ENCODE results near the gene RHOU.

RHOU gene

DNA sequence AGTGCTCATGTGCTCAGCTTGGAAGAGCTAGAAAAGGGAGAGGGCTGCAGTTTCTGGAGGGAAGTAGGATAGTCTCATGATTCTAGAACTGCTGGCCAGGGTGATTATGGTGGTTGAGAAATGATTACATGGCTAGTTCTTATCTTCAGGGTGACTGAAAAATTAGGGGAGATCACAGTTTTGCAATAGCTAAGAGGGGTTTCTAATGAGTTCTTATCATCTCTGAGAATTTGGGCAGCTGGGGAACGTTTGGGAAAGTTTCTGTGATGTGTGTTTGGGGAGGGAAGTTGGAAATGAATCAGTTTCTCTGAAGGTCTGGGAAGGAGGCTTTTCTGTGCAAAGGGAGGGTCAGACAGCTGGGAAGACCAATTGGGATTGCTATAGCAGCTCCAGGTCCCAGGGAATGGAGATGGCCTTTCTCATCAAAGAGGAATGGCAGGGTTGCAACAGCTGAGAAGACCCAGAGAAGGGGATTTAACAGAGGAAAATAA, 7.6 kb upstream of the RHOU start:
- Histone ChIP-seq H3K79me2 (ENCODE audit: insufficient read depth, low read length) (no peaks in the 10 kb centered on the region), H4K20me1 (ENCODE audit: low read depth, low read length) (no peaks in the 10 kb centered on the region), H3K27me3 (ENCODE audit: low read length) (no peaks in the 10 kb centered on the region), H3K36me3 (ENCODE audit: low read length) (no peaks in the 10 kb centered on the region), H3K9me2 (replicated peaks; ENCODE audit: insufficient read depth, low read length) (no peaks in the 10 kb centered on the region), H3K4me3 (ENCODE audit: insufficient read depth, low read length, poor library complexity, severe bottlenecking) (no peak overlapping the region), H3K9me3 (ENCODE audit: insufficient read depth, low read length) (no peaks in the 10 kb centered on the region), H3F3A (ENCODE audit: insufficient read depth) (no peaks in the 10 kb centered on the region), H3K27ac (ENCODE audit: low read depth, low read length) (no peak overlapping the region), H3K9ac (ENCODE audit: low read length) (no peak overlapping the region), H2AFZ (ENCODE audit: low read depth, low read length, severe bottlenecking) (no peak overlapping the region), H3K4me2 (ENCODE audit: low read depth, low read length, poor library complexity, severe bottlenecking) (no peak overlapping the region)
- TF ChIP-seq, protein P1, sequence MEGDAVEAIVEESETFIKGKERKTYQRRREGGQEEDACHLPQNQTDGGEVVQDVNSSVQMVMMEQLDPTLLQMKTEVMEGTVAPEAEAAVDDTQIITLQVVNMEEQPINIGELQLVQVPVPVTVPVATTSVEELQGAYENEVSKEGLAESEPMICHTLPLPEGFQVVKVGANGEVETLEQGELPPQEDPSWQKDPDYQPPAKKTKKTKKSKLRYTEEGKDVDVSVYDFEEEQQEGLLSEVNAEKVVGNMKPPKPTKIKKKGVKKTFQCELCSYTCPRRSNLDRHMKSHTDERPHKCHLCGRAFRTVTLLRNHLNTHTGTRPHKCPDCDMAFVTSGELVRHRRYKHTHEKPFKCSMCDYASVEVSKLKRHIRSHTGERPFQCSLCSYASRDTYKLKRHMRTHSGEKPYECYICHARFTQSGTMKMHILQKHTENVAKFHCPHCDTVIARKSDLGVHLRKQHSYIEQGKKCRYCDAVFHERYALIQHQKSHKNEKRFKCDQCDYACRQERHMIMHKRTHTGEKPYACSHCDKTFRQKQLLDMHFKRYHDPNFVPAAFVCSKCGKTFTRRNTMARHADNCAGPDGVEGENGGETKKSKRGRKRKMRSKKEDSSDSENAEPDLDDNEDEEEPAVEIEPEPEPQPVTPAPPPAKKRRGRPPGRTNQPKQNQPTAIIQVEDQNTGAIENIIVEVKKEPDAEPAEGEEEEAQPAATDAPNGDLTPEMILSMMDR (IDR thresholded peaks at IDR 0.05; ENCODE audit: insufficient read depth, low read length, poor library complexity, severe bottlenecking), result no peak
- TF ChIP-seq EZH2phosphoT487 (conservative IDR thresholded peaks at IDR 0.05; ENCODE audit: low read length), result no peak

DNA sequence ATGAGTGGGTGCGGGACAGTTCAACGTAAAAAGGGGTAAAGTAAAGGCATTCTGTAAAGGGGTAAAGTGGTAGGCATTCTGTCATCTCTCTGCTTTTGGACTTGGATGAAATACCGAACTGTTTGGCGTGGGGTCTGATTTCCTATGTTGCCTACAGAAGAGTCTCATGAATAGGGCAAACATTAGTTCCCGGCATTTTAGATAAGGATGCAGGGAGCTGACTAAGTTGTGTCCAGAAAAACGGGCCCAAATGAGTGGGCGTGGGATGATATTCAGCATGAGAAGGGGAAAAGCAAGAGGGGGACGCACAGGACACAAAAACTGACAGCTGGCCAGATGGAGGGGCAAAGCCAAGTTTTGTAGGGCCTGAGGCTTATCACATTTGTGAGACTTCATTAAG, 2.9 kb upstream of the RHOU start:
- TF ChIP-seq, protein P1 (IDR thresholded peaks at IDR 0.05; ENCODE audit: insufficient read depth, low read length, poor library complexity, severe bottlenecking), result no peak
- no peak for TF ChIP-seq EZH2phosphoT487 (conservative IDR thresholded peaks at IDR 0.05; ENCODE audit: low read length)
- no peaks in the 10 kb centered on the region for H3K9me2 ChIP-seq (replicated peaks; ENCODE audit: insufficient read depth, low read length)

DNA sequence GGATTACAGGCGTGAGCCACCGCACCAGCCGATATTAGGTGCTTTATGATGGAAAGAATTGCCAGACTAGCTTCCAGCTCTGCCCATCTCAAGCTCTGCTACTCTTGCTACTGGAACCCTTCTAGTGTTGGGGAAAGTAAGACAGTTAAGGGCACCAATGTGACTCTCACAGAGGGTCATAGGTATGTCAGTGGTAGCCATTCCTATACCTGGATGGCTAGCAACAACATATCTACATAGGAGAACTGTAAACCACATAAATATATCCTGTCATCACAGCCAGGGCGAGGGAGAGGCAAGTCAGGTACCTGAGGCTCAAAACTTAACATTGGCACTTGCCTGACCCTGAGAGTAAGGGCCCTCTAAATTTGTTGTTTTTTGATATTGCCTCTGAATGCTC, 1.7 kb upstream of the RHOU start:
- Histone ChIP-seq H3K36me3 (ENCODE audit: low read length) (no peaks in the 10 kb centered on the region), H3K79me2 (ENCODE audit: insufficient read depth, low read length) (no peaks in the 10 kb centered on the region), H3K9me2 (replicated peaks; ENCODE audit: insufficient read depth, low read length) (no peaks in the 10 kb centered on the region), H3K27me3 (ENCODE audit: low read length) (no peaks in the 10 kb centered on the region), H3K9ac (ENCODE audit: low read length) (no peak overlapping the region), H4K20me1 (ENCODE audit: low read depth, low read length) (no peaks in the 10 kb centered on the region), H2AFZ (ENCODE audit: low read depth, low read length, severe bottlenecking) (no peak overlapping the region), H3K4me2 (ENCODE audit: low read depth, low read length, poor library complexity, severe bottlenecking) (no peak overlapping the region), H3K27ac (ENCODE audit: low read depth, low read length) (no peak overlapping the region), H3K9me3 (ENCODE audit: insufficient read depth, low read length) (no peaks in the 10 kb centered on the region), H3F3A (ENCODE audit: insufficient read depth) (no peaks in the 10 kb centered on the region), H3K4me3 (ENCODE audit: insufficient read depth, low read length, poor library complexity, severe bottlenecking) (no peak overlapping the region)
- TF ChIP-seq, protein P1 (IDR thresholded peaks at IDR 0.05; ENCODE audit: insufficient read depth, low read length, poor library complexity, severe bottlenecking), result no peak
- TF ChIP-seq EZH2phosphoT487 (conservative IDR thresholded peaks at IDR 0.05; ENCODE audit: low read length), result no peak

More for the DNA sequence above, 2.9 kb upstream of the RHOU start:
- H3K9me3 ChIP-seq (ENCODE audit: insufficient read depth, low read length), result no peaks in the 10 kb centered on the region
- H3K36me3 ChIP-seq (ENCODE audit: low read length), result no peaks in the 10 kb centered on the region
- no peak overlapping the region for H3K27ac ChIP-seq (ENCODE audit: low read depth, low read length)
- H3K4me2 ChIP-seq (ENCODE audit: low read depth, low read length, poor library complexity, severe bottlenecking), result no peak overlapping the region
- H3K4me3 ChIP-seq (ENCODE audit: insufficient read depth, low read length, poor library complexity, severe bottlenecking), result no peak overlapping the region
- H4K20me1 ChIP-seq (ENCODE audit: low read depth, low read length), result no peaks in the 10 kb centered on the region
- H3K79me2 ChIP-seq (ENCODE audit: insufficient read depth, low read length), result no peaks in the 10 kb centered on the region
- no peak overlapping the region for H2AFZ ChIP-seq (ENCODE audit: low read depth, low read length, severe bottlenecking)
- H3K9ac ChIP-seq (ENCODE audit: low read length), result no peak overlapping the region
- H3K27me3 ChIP-seq (ENCODE audit: low read length), result no peaks in the 10 kb centered on the region
- no peaks in the 10 kb centered on the region for H3F3A ChIP-seq (ENCODE audit: insufficient read depth)

Data from SU-DHL-6 (cell line).